Activated T-cell treated with anti-CD3 and anti-CD28 coated beads, Interleukin-2, amount 50 U/mL, for 72 hours (primary cell): ENCODE measurements around the gene HIP1. TPM values are rescaled to one million over a fixed set of nuclear protein-coding genes. Genes with fewer than 3 reads are reported as not detected.
"Not testable (repeated sequence)": the region's sequence is repeated elsewhere in the genome, so short reads cannot be mapped to it uniquely, and the experiment has no call there.

ENCODE experiments used
- ATAC-seq, 2 donors: fragments of 150-1000 bp; cut with Tn5 transposase; replicated peaks in 1 of 2; 2 replicates each; pipeline ENCODE4 v1.10.0; 2021; ENCODE audit warnings: moderate library complexity in 2 of 2, mild to moderate bottlenecking in 1 of 2
- DNase-seq, 2 donors: peaks; one replicate each; pipeline ENCODE4 v3.0.0; 2021 to 2022; ENCODE audit warnings: mixed read lengths in 1 of 2
- H3K27ac Mint-ChIP-seq: one replicate; pipeline ENCODE4 v1.8.0; 2022; ENCODE audit warnings: mild to moderate bottlenecking, moderate library complexity, mixed read lengths
- H3K27me3 Mint-ChIP-seq: one replicate; pipeline ENCODE4 v1.8.0; 2022; ENCODE audit warnings: low read depth, mixed read lengths
- H3K36me3 Mint-ChIP-seq, 2 donors: one replicate each; pipeline ENCODE4 v1.8.0; 2022; ENCODE audit warnings: mixed read lengths in 2 of 2, mild to moderate bottlenecking in 1 of 2; ENCODE audit not compliant: insufficient read depth in 2 of 2
- H3K4me1 Mint-ChIP-seq: one replicate; pipeline ENCODE4 v1.8.0; 2022; ENCODE audit warnings: low read depth, mixed read lengths
- H3K4me3 Mint-ChIP-seq, 2 donors: one replicate each; pipeline ENCODE4 v1.8.0; 2022; ENCODE audit warnings: mild to moderate bottlenecking in 2 of 2, mixed read lengths in 2 of 2, moderate library complexity in 2 of 2
- H3K9me3 Mint-ChIP-seq, 2 donors: one replicate each; pipeline ENCODE4 v1.8.0; 2022; ENCODE audit warnings: mixed read lengths in 2 of 2
- total RNA-seq, 2 donors: library from RNA; stranded (reverse); gene quantifications; one replicate each; pipeline ENCODE4 v1.2.3, GENCODE V29; 2022

The HIP1 gene
- total RNA-seq, 2 donors from 2014 or later: 10.9 to 11.4 TPM

DNA sequence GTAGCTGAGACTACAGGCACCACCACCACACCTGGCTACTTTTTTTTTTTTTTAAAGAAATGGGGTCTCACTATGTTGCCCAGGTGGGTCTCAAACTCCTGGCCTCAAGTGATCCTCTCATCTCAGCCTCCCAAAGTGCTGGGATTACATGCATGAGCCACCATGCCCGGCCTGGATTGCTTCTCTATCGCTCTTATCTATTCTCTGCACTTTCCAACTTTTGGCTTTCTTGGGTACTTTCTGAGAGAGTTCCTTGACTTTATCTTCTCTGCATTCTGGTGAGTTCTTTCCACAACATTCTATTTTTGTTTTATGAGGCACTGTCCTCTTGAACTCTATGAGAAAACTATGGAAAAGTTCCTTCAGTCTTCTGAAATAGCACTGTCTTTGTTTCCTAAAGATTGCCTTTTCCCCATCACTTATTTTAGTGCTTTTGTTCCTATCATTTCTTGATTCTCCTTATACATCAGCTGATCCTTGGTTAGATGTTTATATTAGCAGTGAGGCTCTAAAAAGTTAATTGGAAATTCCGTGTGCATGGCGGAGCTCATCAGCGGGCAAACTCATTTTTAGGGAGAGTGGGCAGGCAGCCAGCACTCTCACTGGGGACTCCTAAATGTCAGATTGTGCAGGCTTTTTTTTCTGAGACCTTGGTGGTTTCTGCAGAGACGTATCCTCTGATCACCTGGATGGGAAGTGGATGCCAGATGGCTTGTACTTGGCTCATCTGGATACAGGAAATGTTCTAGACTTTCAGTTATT, 43.9 kb downstream of the HIP1 start:
- no peak for ATAC-seq
- Mint-ChIP-seq H3K9me3 (no peaks in the 10 kb centered on the region), H3K4me1 (no peaks in the 10 kb centered on the region), H3K27ac (no peak overlapping the region), H3K27me3 (no peaks in the 10 kb centered on the region), H3K4me3 (no peak overlapping the region), H3K36me3 (no peaks in the 10 kb centered on the region)
- no peak for DNase-seq

DNA sequence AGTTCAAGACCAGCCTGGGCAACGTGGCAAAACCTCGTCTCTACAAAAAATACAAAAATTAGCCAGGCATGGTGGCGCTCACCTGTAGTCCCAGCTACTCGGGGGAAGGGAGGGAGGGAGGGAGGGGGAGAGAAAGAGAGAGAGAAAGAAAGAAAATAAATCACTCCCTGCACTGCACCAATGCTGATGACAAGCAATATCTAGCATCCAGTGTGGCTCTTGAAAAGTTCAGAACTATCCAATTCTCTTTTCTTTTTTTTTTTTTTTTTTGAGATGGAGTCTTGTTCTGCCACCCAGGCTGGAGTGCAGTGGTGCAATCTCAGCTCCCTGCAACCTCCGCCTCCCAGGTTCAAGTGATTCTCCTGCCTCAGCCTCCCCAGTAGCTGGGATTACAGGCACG, 45.1 kb downstream of the HIP1 start:
- H3K9me3 Mint-ChIP-seq, DNase-seq, H3K27ac Mint-ChIP-seq, H3K27me3 Mint-ChIP-seq, H3K36me3 Mint-ChIP-seq, ATAC-seq, H3K4me3 Mint-ChIP-seq, H3K4me1 Mint-ChIP-seq: not testable (repeated sequence)

DNA sequence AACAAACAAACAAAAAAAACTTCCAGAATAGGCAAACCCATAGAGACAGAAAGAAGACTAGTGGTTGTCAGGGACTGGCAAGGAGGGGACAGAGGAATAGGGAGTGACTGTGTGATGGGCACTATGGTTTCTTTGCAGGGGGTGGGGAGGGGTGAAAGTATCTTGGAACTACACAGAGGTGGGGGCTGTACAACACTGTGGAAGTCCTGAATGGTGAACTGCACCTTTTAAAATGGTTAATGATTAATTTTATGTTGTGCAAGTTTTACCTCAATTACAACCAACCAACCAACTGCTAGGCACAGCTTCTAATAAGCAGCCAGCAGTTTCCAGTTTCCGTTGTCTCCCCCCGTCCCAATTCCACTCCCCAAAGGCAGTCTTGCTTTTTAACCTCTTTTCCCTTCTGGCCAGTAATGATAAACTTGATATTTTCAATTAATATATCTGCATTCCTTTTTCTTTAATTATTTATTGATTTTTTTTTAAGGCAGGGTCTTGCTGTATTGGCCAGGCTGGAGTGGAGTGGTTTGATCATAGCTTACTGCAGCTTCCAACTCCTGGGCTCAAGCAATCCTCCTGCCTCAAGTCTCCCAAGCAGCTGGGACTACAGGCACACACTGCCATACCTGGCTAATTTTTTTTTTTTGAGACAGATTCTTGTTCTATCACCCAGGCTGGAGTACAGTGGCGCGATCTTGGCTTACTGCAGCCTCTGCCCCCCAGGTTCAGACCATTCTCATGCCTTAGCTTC, 46.8 kb downstream of the HIP1 start:
- no peak for DNase-seq
- Mint-ChIP-seq H3K36me3 (no peaks in the 10 kb centered on the region), H3K9me3 (no peaks in the 10 kb centered on the region), H3K27ac (no peak overlapping the region), H3K4me1 (no peaks in the 10 kb centered on the region), H3K27me3 (peaks cover 10% of the 10 kb centered on the region), H3K4me3 (no peak overlapping the region)
- ATAC-seq: no peak

- DNase-seq (no peak), ATAC-seq (no peak)
- Mint-ChIP-seq H3K4me3 (no peak overlapping the region), H3K27ac (no peak overlapping the region), H3K4me1 (no peaks in the 10 kb centered on the region), H3K9me3 (no peaks in the 10 kb centered on the region), H3K36me3 (no peaks in the 10 kb centered on the region), H3K27me3 (peaks cover 10% of the 10 kb centered on the region)
These were observed 48.6 kb downstream of the HIP1 start for GRCh38 chr7:75690121-75690523.

DNA sequence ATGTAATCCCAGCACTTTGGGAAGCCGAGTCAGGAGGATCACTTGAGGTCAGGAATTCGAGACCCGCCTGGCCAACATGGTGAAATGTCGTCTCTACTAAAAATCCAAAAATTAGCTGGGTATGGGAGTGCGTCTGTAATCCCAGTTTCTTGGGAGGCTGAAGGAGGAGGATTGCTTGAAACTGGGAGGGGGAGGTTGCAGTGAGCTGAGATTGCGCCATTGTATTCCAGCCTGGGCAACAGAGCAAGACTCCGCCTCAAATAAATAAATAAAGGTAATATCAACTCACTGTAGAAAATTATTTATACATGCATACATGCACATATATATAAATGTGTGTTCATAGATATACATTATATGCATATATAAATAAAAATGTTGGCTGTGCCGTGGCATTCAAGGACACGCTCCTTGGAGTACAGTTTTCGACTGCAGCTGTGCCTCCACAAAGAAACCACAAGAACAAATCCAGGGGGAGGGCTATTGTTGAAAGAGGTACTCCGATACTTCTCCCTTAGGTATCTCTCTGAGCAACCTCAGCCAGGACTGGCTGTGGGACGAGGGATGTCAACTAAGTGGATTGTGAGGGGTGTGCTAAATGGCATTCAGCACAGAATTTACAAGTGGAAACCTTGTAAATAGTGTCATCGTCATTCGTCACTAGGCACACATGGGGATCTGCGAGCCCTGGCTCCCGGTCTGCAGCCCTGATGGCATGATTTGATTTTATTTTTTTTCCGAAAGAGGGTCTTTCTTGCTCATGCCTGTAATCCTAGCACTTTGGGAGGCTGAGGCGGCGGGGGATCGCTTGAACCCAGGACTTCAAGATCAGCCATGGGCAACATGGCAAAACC, 49.3 kb downstream of the HIP1 start:
- Mint-ChIP-seq H3K36me3 (no peaks in the 10 kb centered on the region), H3K27me3 (peaks cover 10% of the 10 kb centered on the region), H3K4me1 (no peaks in the 10 kb centered on the region), H3K9me3 (no peaks in the 10 kb centered on the region), H3K27ac (no peak overlapping the region), H3K4me3 (no peak overlapping the region)
- no peak for ATAC-seq
- no peak for DNase-seq

DNA sequence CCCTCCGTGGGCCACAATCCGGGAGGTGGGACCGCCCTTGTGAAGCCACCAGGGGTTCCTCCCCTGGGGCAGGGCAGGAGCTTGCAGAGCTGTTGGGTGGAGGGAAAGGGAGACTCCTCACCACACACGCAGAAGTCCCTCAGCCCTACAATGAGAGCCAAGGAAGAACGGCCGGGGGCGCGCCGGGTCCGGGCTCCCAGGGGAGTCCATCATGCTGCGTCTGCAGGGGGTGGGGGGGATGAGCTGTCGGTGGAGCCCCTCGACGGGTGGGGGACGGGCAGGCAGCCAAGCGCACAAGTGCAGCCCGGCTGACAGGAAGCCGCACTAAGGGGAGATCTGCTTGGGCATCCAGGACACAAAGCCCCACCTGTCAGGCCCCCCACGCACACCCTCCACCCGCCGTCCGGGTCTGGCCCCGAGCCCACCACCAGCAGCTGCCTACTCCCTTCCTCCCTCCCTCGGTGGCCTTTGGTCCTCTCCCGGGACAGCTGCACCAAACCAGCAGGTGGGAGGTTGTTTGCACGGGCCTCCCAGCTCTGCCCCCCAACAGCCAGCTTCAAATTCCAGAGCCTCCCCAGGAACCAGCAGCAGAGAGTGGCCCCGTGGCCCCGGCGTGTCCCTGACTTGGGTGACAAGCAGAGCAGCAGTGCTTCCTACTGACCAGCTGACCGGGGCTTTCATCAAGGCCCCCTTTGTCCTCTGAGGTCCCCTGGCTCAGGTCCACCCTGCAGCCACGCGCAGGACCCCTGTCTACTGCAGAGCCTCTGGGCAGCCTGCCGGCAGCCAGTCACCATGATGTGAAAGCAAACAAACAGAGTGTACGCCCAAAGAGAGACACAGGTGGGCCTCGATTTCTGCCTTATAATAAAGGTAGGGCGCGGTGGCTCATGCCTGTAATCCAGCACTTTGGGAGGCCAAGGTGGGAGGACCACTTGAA, 50.3 kb downstream of the HIP1 start:
- no peaks in the 10 kb centered on the region for H3K9me3 Mint-ChIP-seq
- no peak overlapping the region for H3K27ac Mint-ChIP-seq
- no peak for ATAC-seq
- no peaks in the 10 kb centered on the region for H3K4me1 Mint-ChIP-seq
- H3K36me3 Mint-ChIP-seq: no peaks in the 10 kb centered on the region
- H3K4me3 Mint-ChIP-seq: no peak overlapping the region
- no peak for DNase-seq
- H3K27me3 Mint-ChIP-seq: peaks cover 10% of the 10 kb centered on the region

GRCh38 chr7:75687246-75688088, 51.3 kb downstream of the HIP1 start:
- Mint-ChIP-seq H3K4me3 (no peak overlapping the region), H3K4me1 (no peaks in the 10 kb centered on the region), H3K9me3 (no peaks in the 10 kb centered on the region), H3K27me3 (peaks cover 10% of the 10 kb centered on the region), H3K36me3 (no peaks in the 10 kb centered on the region), H3K27ac (no peak overlapping the region)
- ATAC-seq (no peak), DNase-seq (no peak)

- H3K27ac Mint-ChIP-seq: no peak overlapping the region
- no peak overlapping the region for H3K4me3 Mint-ChIP-seq
- no peaks in the 10 kb centered on the region for H3K9me3 Mint-ChIP-seq
- H3K27me3 Mint-ChIP-seq: peaks cover 10% of the 10 kb centered on the region
- ATAC-seq (no peak), DNase-seq (no peak)
- no peaks in the 10 kb centered on the region for H3K36me3 Mint-ChIP-seq
- no peaks in the 10 kb centered on the region for H3K4me1 Mint-ChIP-seq
These were observed 52.2 kb downstream of the HIP1 start for GRCh38 chr7:75686551-75686950.

GRCh38 chr7:75682052-75682451, 56.7 kb downstream of the HIP1 start:
- not testable (repeated sequence) for H3K4me3 Mint-ChIP-seq, DNase-seq, H3K27me3 Mint-ChIP-seq, ATAC-seq, H3K4me1 Mint-ChIP-seq, H3K9me3 Mint-ChIP-seq, H3K27ac Mint-ChIP-seq, H3K36me3 Mint-ChIP-seq

DNA sequence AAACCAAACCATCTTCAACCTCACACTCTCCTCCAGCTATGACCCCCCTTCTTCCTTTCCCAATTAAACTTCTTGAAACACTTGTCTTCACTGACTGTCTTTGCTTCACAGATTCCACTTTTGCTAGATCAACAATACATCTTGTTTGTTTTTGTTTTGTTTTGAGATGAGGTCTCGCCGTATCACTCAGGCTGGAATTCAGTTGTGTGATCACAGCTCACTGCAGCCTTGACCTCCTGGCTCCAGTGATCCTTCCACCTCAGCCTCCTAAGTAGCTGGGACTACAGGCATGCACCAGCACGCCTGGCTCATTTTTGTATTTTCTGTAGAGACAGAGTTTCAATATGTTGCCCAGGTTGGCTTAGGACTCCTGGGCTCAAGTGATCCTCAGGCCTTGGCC, 59.7 kb downstream of the HIP1 start:
- ATAC-seq: no peak
- Mint-ChIP-seq H3K36me3 (peaks cover 4 to 5% of the 10 kb centered on the region in 2 donors), H3K4me3 (no peak overlapping the region), H3K27ac (no peak overlapping the region), H3K4me1 (no peaks in the 10 kb centered on the region), H3K9me3 (peaks cover 0 to 4% of the 10 kb centered on the region in 2 donors), H3K27me3 (no peaks in the 10 kb centered on the region)
- DNase-seq: no peak

- Mint-ChIP-seq H3K9me3 (no peaks in the 10 kb centered on the region), H3K27ac (no peak overlapping the region), H3K27me3 (no peaks in the 10 kb centered on the region), H3K4me1 (no peaks in the 10 kb centered on the region), H3K4me3 (no peak overlapping the region), H3K36me3 (no peaks in the 10 kb centered on the region)
- DNase-seq (no peak), ATAC-seq (no peak)
These were observed 69.2 kb downstream of the HIP1 start for GRCh38 chr7:75669579-75669978.

DNA sequence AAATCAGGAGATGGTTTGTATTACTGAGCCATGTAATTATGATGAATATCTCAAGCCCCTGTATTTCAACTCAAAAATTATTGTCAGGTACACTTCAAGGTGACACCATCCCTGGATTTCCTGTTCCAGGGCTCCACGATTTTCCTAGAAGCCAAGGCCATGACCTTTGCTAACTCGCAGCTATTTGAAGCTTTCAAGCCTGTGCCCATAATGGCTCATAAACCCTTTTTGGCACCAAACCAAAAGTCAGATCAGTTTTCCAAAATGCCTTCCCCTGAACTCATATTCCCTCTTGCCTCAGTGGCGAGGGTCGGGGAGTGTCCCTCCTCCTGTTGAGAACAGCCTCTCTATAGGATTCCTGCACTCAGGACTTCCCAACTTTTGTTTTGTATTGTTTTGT, 70.8 kb downstream of the HIP1 start:
- ATAC-seq (no peak), DNase-seq (no peak)
- peaks cover 7% of the 10 kb centered on the region for H3K4me1 Mint-ChIP-seq
- H3K4me3 Mint-ChIP-seq: no peak overlapping the region
- no peaks in the 10 kb centered on the region for H3K9me3 Mint-ChIP-seq
- H3K27ac Mint-ChIP-seq: no peak overlapping the region
- no peaks in the 10 kb centered on the region for H3K36me3 Mint-ChIP-seq
- no peaks in the 10 kb centered on the region for H3K27me3 Mint-ChIP-seq
